IMR-90 (cell line): Measurements from ENCODE around the gene KLLN. TPM values are rescaled to one million over a fixed set of nuclear protein-coding genes. Genes with fewer than 3 reads are reported as not detected.
"Not testable (repeated sequence)": the region's sequence is repeated elsewhere in the genome, so short reads cannot be mapped to it uniquely, and the experiment has no call there.

Source experiments
- ATAC-seq: fragments of 200-7000 bp; cut with Tn5 transposase; 2 replicates; pipeline ENCODE4 v1.9.1; 2020; ENCODE audit warnings: low read depth, mild to moderate bottlenecking, moderate library complexity
- BruUV-seq: library from RNA; stranded (reverse); fragments of 400-500 nt; replicated peaks from 2 replicates; lab custom pipeline; 2021; lab: Mats Ljungman, UMichigan
- CTCF ChIA-PET: fragments of 300-600 bp; formaldehyde crosslinking; extraction: SDS; loops from one replicate; lab custom pipeline; 2021; ENCODE audit warnings: antibody characterized with exemption; lab: Yijun Ruan, JAX
- POLR2A ChIA-PET: fragments of 300-600 bp; sonication (Branson Sonifier 250); formaldehyde crosslinking; loops from one replicate; lab custom pipeline; 2022; ENCODE audit warnings: antibody characterized with exemption; ENCODE audit not compliant: unreplicated experiment; lab: Charles Lee
- DNase-seq: peaks from one replicate; pipeline ENCODE4 v3.0.0; 2013
- H2AFZ ChIP-seq: replicated peaks from 2 replicates; pipeline ENCODE3; 2013; ENCODE audit warnings: low read length, mild to moderate bottlenecking; ENCODE audit not compliant: poor library complexity
- H2AK5ac ChIP-seq: 2 replicates; pipeline ENCODE4 v1.6.1; 2013; ENCODE audit warnings: low read depth, low read length, inconsistent platforms
- H2AK9ac ChIP-seq: replicated peaks from 2 replicates; pipeline ENCODE3; 2013; ENCODE audit warnings: mild to moderate bottlenecking, low read depth, low read length, moderate library complexity; ENCODE audit not compliant: poor library complexity
- H2BK120ac ChIP-seq: 2 replicates; pipeline ENCODE4 v1.6.1; 2013; ENCODE audit warnings: low read depth, low read length, inconsistent platforms
- H2BK15ac ChIP-seq: 3 replicates; pipeline ENCODE4 v1.6.1; 2013; ENCODE audit warnings: low read depth, low read length, inconsistent platforms
- H2BK20ac ChIP-seq: 2 replicates; pipeline ENCODE4 v1.6.1; 2013; ENCODE audit warnings: low read depth, mild to moderate bottlenecking, inconsistent platforms, low read length, moderate library complexity
- H2BK5ac ChIP-seq: 2 replicates; pipeline ENCODE4 v1.6.1; 2013; ENCODE audit warnings: mild to moderate bottlenecking, low read depth, low read length, inconsistent platforms; ENCODE audit not compliant: poor library complexity, severe bottlenecking
- H3K14ac ChIP-seq: replicated peaks from 2 replicates; pipeline ENCODE4 v1.6.1; 2013; ENCODE audit warnings: low read depth, low read length, inconsistent platforms
- H3K18ac ChIP-seq: 2 replicates; pipeline ENCODE4 v1.6.1; 2013; ENCODE audit warnings: low read depth, low read length, control low read depth
- H3K23ac ChIP-seq: 2 replicates; pipeline ENCODE4 v1.6.1; 2013; ENCODE audit warnings: low read depth, low read length, inconsistent platforms
- H3K27ac ChIP-seq: 2 replicates; pipeline ENCODE4 v1.5.1; 2013; ENCODE audit warnings: mild to moderate bottlenecking, control low read depth, low read length; ENCODE audit not compliant: insufficient read depth
- H3K27me3 ChIP-seq: 2 replicates; pipeline ENCODE4 v1.6.1; 2013; ENCODE audit warnings: low read length; ENCODE audit not compliant: control insufficient read depth, insufficient read depth
- H3K36me3 ChIP-seq: 2 replicates; pipeline ENCODE4 v1.6.1; 2013; ENCODE audit warnings: low read length, mixed read lengths; ENCODE audit not compliant: control insufficient read depth, insufficient read depth
- H3K4ac ChIP-seq: 2 replicates; pipeline ENCODE4 v1.6.1; 2013; ENCODE audit warnings: low read depth, low read length, inconsistent platforms
- H3K4me1 ChIP-seq: 2 replicates; pipeline ENCODE4 v1.6.1; 2013; ENCODE audit warnings: low read length, mixed read lengths; ENCODE audit not compliant: control insufficient read depth, insufficient read depth
- H3K4me2 ChIP-seq: 2 replicates; pipeline ENCODE4 v1.6.1; 2013; ENCODE audit warnings: low read depth, mild to moderate bottlenecking, control low read depth, low read length, moderate library complexity
- H3K4me3 ChIP-seq: 2 replicates; pipeline ENCODE4 v1.5.1; 2013; ENCODE audit warnings: low read depth, mild to moderate bottlenecking, control low read depth, low read length, moderate library complexity; ENCODE audit not compliant: insufficient read depth
- H3K56ac ChIP-seq: 2 replicates; pipeline ENCODE4 v1.6.1; 2013; ENCODE audit warnings: low read length, inconsistent platforms; ENCODE audit not compliant: insufficient read depth; ENCODE audit errors: extremely low read depth
- H3K79me1 ChIP-seq, 2 experiments: 2 replicates each; pipeline ENCODE4 v1.6.1; 2013; ENCODE audit warnings: low read length in 2 of 2, inconsistent platforms in 1 of 2, low read depth in 1 of 2
- H3K9ac ChIP-seq: 2 replicates; pipeline ENCODE4 v1.6.1; 2013; ENCODE audit warnings: low read depth, low read length, control low read depth
- H3K9me1 ChIP-seq: 2 replicates; pipeline ENCODE4 v1.6.1; 2013; ENCODE audit warnings: low read length, inconsistent platforms; ENCODE audit not compliant: insufficient read depth
- H3K9me3 ChIP-seq: 2 replicates; pipeline ENCODE4 v1.6.1; 2013; ENCODE audit warnings: low read length; ENCODE audit not compliant: control insufficient read depth, insufficient read depth
- H4K20me1 ChIP-seq: 2 replicates; pipeline ENCODE4 v1.6.1; 2013; ENCODE audit warnings: low read length, inconsistent platforms; ENCODE audit not compliant: insufficient read depth
- H4K5ac ChIP-seq: 2 replicates; pipeline ENCODE4 v1.6.1; 2013; ENCODE audit warnings: mild to moderate bottlenecking, low read depth, low read length, control low read depth
- H4K8ac ChIP-seq, 2 experiments: 2 replicates each; pipeline ENCODE4 v1.6.1; 2013; ENCODE audit warnings: low read depth in 2 of 2, low read length in 2 of 2, control low read depth in 1 of 2, inconsistent platforms in 1 of 2
- H4K91ac ChIP-seq: 2 replicates; pipeline ENCODE4 v1.6.1; 2013; ENCODE audit warnings: low read depth, low read length, inconsistent platforms; ENCODE audit not compliant: insufficient read depth
- CEBPB ChIP-seq: IDR thresholded peaks from 2 replicates; pipeline ENCODE4 v1.6.1; 2012; ENCODE audit warnings: low read depth, low read length, improper control_type of control experiment
- WGBS, 2 experiments: methylation state at CpG; one replicate each; pipeline versions ENCODE4 v1.1.5 to v1.1.7; 2013; ENCODE audit warnings: missing lambda C conversion rate in 2 of 2; ENCODE audit not compliant: insufficient read length in 1 of 2; ENCODE audit errors: extremely low coverage in 2 of 2; 5-methylcytosine and 5-hydroxymethylcytosine counted together
- dilution Hi-C: fragments of 300-500 bp; cut with HindIII; formaldehyde crosslinking; loops from one replicate; pipeline ENCODE4 v1.14.3; 2018; ENCODE audit warnings: low sequenced_read_pairs; ENCODE audit not compliant: unreplicated experiment
- in situ Hi-C: fragments of 300-500 bp; cut with MboI; formaldehyde crosslinking; loops from 3 replicates; pipeline ENCODE4 v1.14.3; 2019; ENCODE audit warnings: low sequenced_read_pairs, inconsistent platforms, mixed read lengths
- intact Hi-C: fragments of 100-400 bp; cut with micrococcal nuclease; formaldehyde crosslinking; loops from 2 replicates; pipeline ENCODE4 v1.10.0; 2022
- polyA plus RNA-seq, 3 experiments: library from polyadenylated mRNA; depleted of rRNA; stranded (reverse); fragments of >200 nt; gene quantifications; 2 replicates each; pipeline ENCODE4 v1.2.3, GENCODE V29; 2012; ENCODE audit warnings: low replicate concordance in 1 of 3
- total RNA-seq: library from RNA; depleted of rRNA; stranded (reverse); fragments of >200 nt; gene quantifications from 2 replicates; pipeline ENCODE4 v1.2.3, GENCODE V29; 2012

Gene KLLN
- total and polyA plus RNA-seq, 2 of the 4 experiments (the other 2 are of a cell fraction), result 0.36 TPM

DNA sequence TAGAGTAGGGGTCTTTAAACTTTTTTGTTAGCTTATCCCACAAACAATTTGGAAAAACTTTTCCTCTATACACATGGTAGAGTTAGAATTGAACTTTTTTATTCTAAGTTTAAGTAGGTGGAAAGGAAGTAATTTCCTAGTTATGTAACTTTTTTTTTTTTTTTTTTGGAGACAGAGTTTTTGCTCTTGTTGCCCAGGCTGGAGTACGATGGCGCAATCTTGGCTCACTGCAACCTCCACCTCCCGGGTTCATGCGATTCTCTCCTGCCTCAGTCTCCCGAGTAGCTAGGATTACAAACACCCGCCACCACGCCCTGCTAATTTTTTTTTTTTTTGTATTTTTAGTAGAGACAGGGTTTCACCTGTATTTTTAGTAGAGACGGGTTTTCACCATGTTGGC is 16.6 kb downstream of the KLLN start:
- H2AK9ac ChIP-seq, H3K14ac ChIP-seq, H3K23ac ChIP-seq, dilution Hi-C loops, H3K56ac ChIP-seq, H2BK15ac ChIP-seq, H3K9me3 ChIP-seq, H3K18ac ChIP-seq, POLR2A ChIA-PET, H2BK5ac ChIP-seq, DNase-seq, H3K27ac ChIP-seq, H4K5ac ChIP-seq, H4K20me1 ChIP-seq, H3K4me3 ChIP-seq, H4K91ac ChIP-seq, H3K4ac ChIP-seq, H3K4me2 ChIP-seq, CTCF ChIA-PET, H3K79me1 ChIP-seq, H3K9ac ChIP-seq, ATAC-seq, in situ Hi-C loops, H3K27me3 ChIP-seq, H2AFZ ChIP-seq, H2BK120ac ChIP-seq, BruUV-seq, H4K8ac ChIP-seq, H2BK20ac ChIP-seq, H3K4me1 ChIP-seq, intact Hi-C loops, H3K36me3 ChIP-seq, H2AK5ac ChIP-seq: not testable (repeated sequence)
- H3K9me1 ChIP-seq, result peaks cover 14% of the 10 kb centered on the region
- WGBS, 2 experiments, result no CpG with 5 or more reads among the region's 8 CpGs
- TF ChIP-seq CEBPB, result 0 out of 2 replicates have a peak, but pooled peaks have one; percentile 15
